ENCODE data around the gene SAG.

Gene SAG

GRCh38 chr2:233346930-233347329, 39.3 kb downstream of the SAG start:
- H3K9me3 Mint-ChIP-seq = no peaks in the 10 kb centered on the region
- intact Hi-C loops (cut with micrococcal nuclease) = no loop called here
- H3K4me1 Mint-ChIP-seq (ENCODE audit: low read depth) = peaks cover 51% of the 10 kb centered on the region
- no peak overlapping the region for H3K4me3 Mint-ChIP-seq
- no peak overlapping the region for H3K27ac Mint-ChIP-seq
- no peaks in the 10 kb centered on the region for H3K36me3 Mint-ChIP-seq (ENCODE audit: low read depth)
- no peaks in the 10 kb centered on the region for H3K27me3 Mint-ChIP-seq

GRCh38 chr2:233349005-233349998, 41.7 kb downstream of the SAG start:
- Mint-ChIP-seq H3K9me3 (no peaks in the 10 kb centered on the region), H3K27ac (peak overlapping the region; percentile 6), H3K4me1 (ENCODE audit: low read depth) (peaks cover 73% of the 10 kb centered on the region), H3K4me3 (no peak overlapping the region), H3K36me3 (ENCODE audit: low read depth) (no peaks in the 10 kb centered on the region), H3K27me3 (no peaks in the 10 kb centered on the region)
- intact Hi-C loops (cut with micrococcal nuclease) = no loop called here

- Mint-ChIP-seq H3K4me1 (ENCODE audit: low read depth) (peaks cover 81% of the 10 kb centered on the region), H3K4me3 (no peak overlapping the region), H3K36me3 (ENCODE audit: low read depth) (no peaks in the 10 kb centered on the region), H3K27ac (no peak overlapping the region), H3K27me3 (no peaks in the 10 kb centered on the region), H3K9me3 (no peaks in the 10 kb centered on the region)
- intact Hi-C loops (cut with micrococcal nuclease) = loop anchor here (10.0 kb wide), 1 partner anchor 56 kb away; no protein-coding TSS in a partner anchor
Observed at GRCh38 chr2:233350708-233351107, 43.1 kb downstream of the SAG start.

GRCh38 chr2:233351423-233351822, 43.8 kb downstream of the SAG start:
- Mint-ChIP-seq H3K27me3 (no peaks in the 10 kb centered on the region), H3K36me3 (ENCODE audit: low read depth) (no peaks in the 10 kb centered on the region), H3K4me1 (ENCODE audit: low read depth) (peaks cover 88% of the 10 kb centered on the region), H3K27ac (peak overlapping the region; percentile 2), H3K9me3 (no peaks in the 10 kb centered on the region), H3K4me3 (no peak overlapping the region)
- intact Hi-C loops (cut with micrococcal nuclease) = loop anchor here (10.0 kb wide), 1 partner anchor 57 kb away; no protein-coding TSS in a partner anchor

GRCh38 chr2:233352141-233352842, 44.7 kb downstream of the SAG start:
- H3K36me3 Mint-ChIP-seq (ENCODE audit: low read depth) = no peaks in the 10 kb centered on the region
- peak overlapping the region; percentile 43 for H3K27ac Mint-ChIP-seq
- H3K9me3 Mint-ChIP-seq = no peaks in the 10 kb centered on the region
- intact Hi-C loops (cut with micrococcal nuclease) = loop anchor here (10.0 kb wide), 1 partner anchor 57 kb away; no protein-coding TSS in a partner anchor
- H3K4me1 Mint-ChIP-seq (ENCODE audit: low read depth) = peaks cover 92% of the 10 kb centered on the region
- H3K4me3 Mint-ChIP-seq = no peak overlapping the region
- no peaks in the 10 kb centered on the region for H3K27me3 Mint-ChIP-seq

GRCh38 chr2:233353101-233353768, 45.6 kb downstream of the SAG start:
- Mint-ChIP-seq H3K4me3 (peak overlapping the region; percentile 73), H3K4me1 (ENCODE audit: low read depth) (peaks cover 88% of the 10 kb centered on the region), H3K9me3 (no peaks in the 10 kb centered on the region), H3K36me3 (ENCODE audit: low read depth) (no peaks in the 10 kb centered on the region), H3K27ac (peak overlapping the region; percentile 80), H3K27me3 (no peaks in the 10 kb centered on the region)
- intact Hi-C loops (cut with micrococcal nuclease) = loop anchor here (10.0 kb wide), 1 partner anchor 58 kb away; no protein-coding TSS in a partner anchor

- H3K4me3 Mint-ChIP-seq = peak within 1 kb of the TSS; percentile 77
- H3K4me1 Mint-ChIP-seq (ENCODE audit: low read depth) = peaks cover 88% of the 10 kb centered on the region
- H3K27ac Mint-ChIP-seq = peak within 1 kb of the TSS; percentile 80
- no peaks in the 10 kb centered on the region for H3K9me3 Mint-ChIP-seq
- no peaks in the 10 kb centered on the region for H3K36me3 Mint-ChIP-seq (ENCODE audit: low read depth)
- H3K27me3 Mint-ChIP-seq = no peaks in the 10 kb centered on the region
- intact Hi-C loops (cut with micrococcal nuclease) = loop anchor here (10.0 kb wide), 1 partner anchor 59 kb away; no protein-coding TSS in a partner anchor
Observed at GRCh38 chr2:233353769-233354499, 46.3 kb downstream of the SAG start, which contains the start of gene DGKD. TSS of gene DGKD (plus strand) at chr2:233354494. CDS start at chr2:233354519, 25 bp downstream.

GRCh38 chr2:233354500-233354924, 46.9 kb downstream of the SAG start:
- Mint-ChIP-seq H3K9me3 (no peaks in the 10 kb centered on the region), H3K27me3 (no peaks in the 10 kb centered on the region), H3K4me3 (peak overlapping the region; percentile 72), H3K36me3 (ENCODE audit: low read depth) (no peaks in the 10 kb centered on the region), H3K4me1 (ENCODE audit: low read depth) (peaks cover 87% of the 10 kb centered on the region), H3K27ac (peak overlapping the region; percentile 80)
- intact Hi-C loops (cut with micrococcal nuclease) = loop anchor here (10.0 kb wide), 1 partner anchor 60 kb away; no protein-coding TSS in a partner anchor

GRCh38 chr2:233354971-233355574, 47.5 kb downstream of the SAG start:
- Mint-ChIP-seq H3K27me3 (no peaks in the 10 kb centered on the region), H3K4me1 (ENCODE audit: low read depth) (peaks cover 87% of the 10 kb centered on the region), H3K36me3 (ENCODE audit: low read depth) (no peaks in the 10 kb centered on the region), H3K4me3 (peak overlapping the region; percentile 77), H3K27ac (peak overlapping the region; percentile 61), H3K9me3 (no peaks in the 10 kb centered on the region)
- intact Hi-C loops (cut with micrococcal nuclease) = loop anchor here (10.0 kb wide), 1 partner anchor 60 kb away; no protein-coding TSS in a partner anchor

GRCh38 chr2:233355916-233356315, 48.3 kb downstream of the SAG start:
- peaks cover 84% of the 10 kb centered on the region for H3K4me1 Mint-ChIP-seq (ENCODE audit: low read depth)
- no peak overlapping the region for H3K4me3 Mint-ChIP-seq
- no peaks in the 10 kb centered on the region for H3K36me3 Mint-ChIP-seq (ENCODE audit: low read depth)
- H3K9me3 Mint-ChIP-seq = no peaks in the 10 kb centered on the region
- H3K27ac Mint-ChIP-seq = no peak overlapping the region
- H3K27me3 Mint-ChIP-seq = no peaks in the 10 kb centered on the region
- intact Hi-C loops (cut with micrococcal nuclease) = loop anchor here (10.0 kb wide), 1 partner anchor 61 kb away; no protein-coding TSS in a partner anchor

- Mint-ChIP-seq H3K36me3 (ENCODE audit: low read depth) (no peaks in the 10 kb centered on the region), H3K9me3 (no peaks in the 10 kb centered on the region), H3K4me1 (ENCODE audit: low read depth) (peaks cover 76% of the 10 kb centered on the region), H3K27me3 (no peaks in the 10 kb centered on the region), H3K27ac (no peak overlapping the region), H3K4me3 (no peak overlapping the region)
- intact Hi-C loops (cut with micrococcal nuclease) = loop anchor here (10.0 kb wide), 1 partner anchor 62 kb away; no protein-coding TSS in a partner anchor
Observed at GRCh38 chr2:233356546-233357308, 49.1 kb downstream of the SAG start.

GRCh38 chr2:233358335-233358734, 50.7 kb downstream of the SAG start:
- Mint-ChIP-seq H3K36me3 (ENCODE audit: low read depth) (no peaks in the 10 kb centered on the region), H3K9me3 (no peaks in the 10 kb centered on the region), H3K27ac (no peak overlapping the region), H3K4me1 (ENCODE audit: low read depth) (peaks cover 66% of the 10 kb centered on the region), H3K4me3 (peak overlapping the region; percentile 41), H3K27me3 (no peaks in the 10 kb centered on the region)
- intact Hi-C loops (cut with micrococcal nuclease) = loop anchor here (10.0 kb wide), 1 partner anchor 64 kb away; no protein-coding TSS in a partner anchor
